NCI-H748 treated with DMSO at 0.1 percent for 48 hours (cell line): ENCODE data around the gene TMCC1.
"Not testable (repeated sequence)": the region's sequence is repeated elsewhere in the genome, so short reads cannot be mapped to it uniquely, and the experiment has no call there.

Experiments used
- DNase-seq: peaks from one replicate; lab custom pipeline; 2025; lab: John Stamatoyannopoulos, UW

Gene TMCC1

GRCh38 chr3:129686941-129687340 is 206.6 kb downstream of the TMCC1 start:
- peak; percentile 35 for DNase-seq

- no peak for DNase-seq
Observed at GRCh38 chr3:129684270-129684669, 209.2 kb downstream of the TMCC1 start.

- no peak for DNase-seq
Observed at GRCh38 chr3:129683201-129683600, 210.3 kb downstream of the TMCC1 start.

GRCh38 chr3:129676985-129677384 is 216.5 kb downstream of the TMCC1 start:
- DNase-seq, result no peak

GRCh38 chr3:129674798-129675123 is 218.8 kb downstream of the TMCC1 start:
- not testable (repeated sequence) for DNase-seq

- no peak for DNase-seq
Observed at GRCh38 chr3:129673897-129674797, 219.4 kb downstream of the TMCC1 start.

- DNase-seq, result no peak
Observed at GRCh38 chr3:129673012-129673411, 220.5 kb downstream of the TMCC1 start.

- no peak for DNase-seq
Observed at GRCh38 chr3:129672412-129672811, 221.1 kb downstream of the TMCC1 start.

GRCh38 chr3:129665024-129665768 is 228.3 kb downstream of the TMCC1 start:
- DNase-seq, result no peak

GRCh38 chr3:129663930-129664646 is 229.4 kb downstream of the TMCC1 start:
- DNase-seq, result no peak

GRCh38 chr3:129663045-129663446 is 230.5 kb downstream of the TMCC1 start:
- no peak for DNase-seq

- DNase-seq, result no peak
Observed at GRCh38 chr3:129662191-129662608, 231.3 kb downstream of the TMCC1 start.

- DNase-seq, result no peak
Observed at GRCh38 chr3:129661766-129662165, 231.7 kb downstream of the TMCC1 start.

- no peak for DNase-seq
Observed at GRCh38 chr3:129658110-129658843, 235.2 kb downstream of the TMCC1 start.

GRCh38 chr3:129657261-129658046 is 236.1 kb downstream of the TMCC1 start:
- DNase-seq, result no peak

GRCh38 chr3:129656659-129657247 is 236.8 kb downstream of the TMCC1 start:
- no peak for DNase-seq

GRCh38 chr3:129655291-129655700 is 238.2 kb downstream of the TMCC1 start:
- DNase-seq, result no peak

- DNase-seq, result no peak
Observed at GRCh38 chr3:129654131-129654530, 239.4 kb downstream of the TMCC1 start.

GRCh38 chr3:129653019-129653418 is 240.5 kb downstream of the TMCC1 start:
- DNase-seq, result no peak

- no peak for DNase-seq
Observed at GRCh38 chr3:129651435-129652202, 241.9 kb downstream of the TMCC1 start.
